Stimulated activated CD8-positive, alpha-beta memory T cell treated with anti-CD3 and anti-CD28 coated beads, Interleukin-12 subunit alpha, Interleukin-12 subunit beta, amount 100 ng/mL, for 24 hours (primary cell): ENCODE data around the gene MDC1.
"Not testable (repeated sequence)": the region's sequence is repeated elsewhere in the genome, so short reads cannot be mapped to it uniquely, and the experiment has no call there.

Experiments
- DNase-seq: peaks from one replicate; pipeline ENCODE4 v3.0.0-alpha.2; 2020; ENCODE audit errors: extremely low read depth

The MDC1 gene

GRCh38 chr6:30717129-30717844 is at the start of gene MDC1:
MDC1 (minus strand) TSS chr6:30717281; CDS start chr6:30715175, 2,106 bp downstream.
- DNase-seq = peak; percentile 99

- no peak for DNase-seq
These were observed 49.5 kb upstream of the MDC1 start for GRCh38 chr6:30766461-30767157.

- DNase-seq = not testable (repeated sequence)
These were observed 48.4 kb upstream of the MDC1 start for GRCh38 chr6:30765495-30765894.

- DNase-seq = not testable (repeated sequence)
These were observed 47.5 kb upstream of the MDC1 start for GRCh38 chr6:30764490-30765043.

- DNase-seq = no peak
These were observed 46.8 kb upstream of the MDC1 start for GRCh38 chr6:30763618-30764489.

- DNase-seq = no peak
These were observed 46.1 kb upstream of the MDC1 start for GRCh38 chr6:30763155-30763617.

GRCh38 chr6:30761791-30762429 is 44.8 kb upstream of the MDC1 start:
- no peak for DNase-seq

- DNase-seq = no peak
These were observed 43.5 kb upstream of the MDC1 start for GRCh38 chr6:30760549-30760948.

GRCh38 chr6:30759575-30760239 is 42.6 kb upstream of the MDC1 start:
- no peak for DNase-seq

- DNase-seq = no peak
These were observed 40.3 kb upstream of the MDC1 start for GRCh38 chr6:30757261-30757904.

GRCh38 chr6:30756405-30757003 is 39.4 kb upstream of the MDC1 start:
- not testable (repeated sequence) for DNase-seq

- DNase-seq = no peak
These were observed 37.5 kb upstream of the MDC1 start for GRCh38 chr6:30754631-30755030.

GRCh38 chr6:30752157-30752927 is 35.3 kb upstream of the MDC1 start:
- no peak for DNase-seq

GRCh38 chr6:30750379-30750668 is 33.2 kb upstream of the MDC1 start:
- no peak for DNase-seq

GRCh38 chr6:30749554-30750378 is 32.7 kb upstream of the MDC1 start:
- DNase-seq = no peak

- no peak for DNase-seq
These were observed 31.9 kb upstream of the MDC1 start for GRCh38 chr6:30748851-30749540.

- DNase-seq = no peak
These were observed 31.1 kb upstream of the MDC1 start for GRCh38 chr6:30747902-30748769.
